HG03159 (cell line): ENCODE data around the gene GALNT18.

ENCODE experiments used
- ATAC-seq: cut with Tn5 transposase; IDR thresholded peaks from one replicate; pipeline ENCODE4 v1.9.1; 2021; ENCODE audit warnings: mild to moderate bottlenecking, moderate library complexity; ENCODE audit not compliant: unreplicated experiment

The GALNT18 gene

DNA sequence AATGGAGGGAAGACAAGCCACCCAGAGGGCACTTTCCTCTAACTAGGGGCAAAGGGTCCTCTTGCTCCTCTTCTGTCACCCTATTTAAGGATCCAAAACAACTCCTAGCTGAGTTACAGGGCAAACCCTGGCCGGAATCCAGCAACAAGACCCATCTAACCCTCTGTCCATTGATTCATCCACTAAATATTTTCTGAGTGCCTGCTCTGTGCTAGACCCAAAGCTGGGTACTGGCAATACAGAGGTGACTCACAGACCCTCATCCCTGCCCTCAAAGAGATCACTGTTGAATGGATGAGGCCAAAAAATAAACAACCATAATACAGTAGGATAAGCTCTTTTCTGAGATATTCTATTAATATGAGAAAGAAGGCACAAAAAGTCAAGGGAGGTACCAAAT is 4.3 kb upstream of the GALNT18 start:
- no peak for ATAC-seq

DNA sequence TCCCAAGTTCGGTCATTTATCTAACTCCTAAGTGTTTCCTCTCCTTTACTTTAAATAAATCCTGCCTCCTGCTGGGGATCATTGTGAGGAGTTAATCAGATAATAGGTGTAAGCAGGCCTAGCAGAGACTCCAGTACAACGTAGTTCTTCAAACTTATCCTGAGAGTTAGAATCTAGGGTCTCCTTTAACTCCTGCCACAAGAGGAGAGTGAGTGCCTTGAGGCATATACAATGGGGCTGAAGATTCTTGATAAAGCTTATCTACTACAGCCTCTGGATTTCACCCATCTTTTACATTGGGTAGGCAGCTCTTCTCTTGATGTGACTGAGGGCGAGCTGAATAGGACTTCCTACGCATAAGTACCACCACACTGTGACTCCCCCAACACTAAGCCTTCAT is 3.1 kb upstream of the GALNT18 start:
- ATAC-seq: no peak

DNA sequence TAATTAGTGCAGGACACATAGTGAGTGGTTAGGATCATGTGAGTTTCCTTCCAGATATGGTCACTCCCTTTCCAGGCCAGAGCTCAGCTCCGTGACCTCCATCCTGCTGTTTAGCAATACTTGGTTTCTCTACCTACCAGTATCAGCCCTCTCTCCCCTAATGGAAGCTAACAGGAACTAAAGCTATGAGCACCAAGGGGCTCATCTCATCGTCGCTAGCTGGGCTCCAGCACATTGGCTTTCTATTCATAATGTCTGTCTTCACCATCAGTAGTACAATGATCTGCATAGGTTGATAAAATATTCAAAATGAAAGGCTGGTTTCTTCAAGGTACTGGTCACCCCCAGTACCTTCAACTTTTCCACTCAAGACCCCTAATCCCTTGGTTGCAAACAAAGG is 2.4 kb upstream of the GALNT18 start:
- no peak for ATAC-seq

GRCh38 chr11:11622772-11623171 is 967 bp upstream of the GALNT18 start:
- no peak for ATAC-seq

DNA sequence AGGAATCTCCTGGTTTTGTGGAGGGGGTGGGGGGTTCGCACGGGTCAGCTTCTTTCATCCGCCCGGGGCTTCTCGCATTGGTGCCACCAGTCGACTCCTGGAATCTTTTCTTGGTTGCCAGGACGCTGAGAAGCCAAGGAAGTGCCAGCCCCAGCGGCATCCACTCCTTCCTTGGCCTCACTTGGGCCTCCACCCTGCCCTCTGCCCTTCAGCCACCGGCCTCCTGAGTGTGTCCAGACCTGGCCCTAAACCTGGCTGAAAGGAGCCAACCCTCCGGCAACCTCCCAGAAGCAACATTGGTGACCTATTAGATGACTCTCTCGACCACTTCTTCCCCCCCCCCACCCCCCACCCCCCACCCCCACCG is 518 bp upstream of the GALNT18 start:
- no peak for ATAC-seq

DNA sequence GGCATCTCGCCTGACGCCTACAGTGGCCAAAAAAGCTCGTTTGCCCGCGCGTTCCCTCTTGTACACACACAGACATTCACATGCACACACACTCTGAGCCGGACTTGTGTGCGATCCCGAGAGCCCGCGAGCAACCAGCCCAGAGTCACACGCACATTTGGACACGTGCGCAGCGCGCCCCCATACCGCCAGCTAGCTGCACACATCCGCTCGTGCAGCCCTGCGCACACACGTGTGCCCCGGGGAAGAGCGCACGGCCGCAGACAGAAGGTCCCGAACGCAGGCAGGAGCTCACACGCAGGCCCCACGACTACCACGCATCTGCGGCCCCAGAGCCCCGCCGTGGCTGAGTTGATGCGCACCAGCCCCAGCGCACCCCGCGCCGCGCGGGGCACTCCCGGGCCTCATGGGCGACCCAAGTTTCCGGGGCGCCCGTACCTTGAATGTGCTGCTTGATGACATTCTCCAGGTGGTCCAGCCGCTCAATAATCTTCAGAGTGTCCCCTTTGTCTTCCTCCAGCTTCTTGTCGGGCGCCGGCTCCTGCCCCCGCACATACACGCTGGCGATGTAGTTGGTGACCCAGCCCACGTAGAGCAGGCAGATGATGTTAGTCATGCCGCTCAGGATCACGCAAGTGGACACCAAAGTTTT is 758 bp downstream of the GALNT18 start:
- no peak for ATAC-seq

- no peak for ATAC-seq
Observed at GRCh38 chr11:11620173-11620920, 1.5 kb downstream of the GALNT18 start.

GRCh38 chr11:11618973-11619435 is 2.8 kb downstream of the GALNT18 start:
- no peak for ATAC-seq

DNA sequence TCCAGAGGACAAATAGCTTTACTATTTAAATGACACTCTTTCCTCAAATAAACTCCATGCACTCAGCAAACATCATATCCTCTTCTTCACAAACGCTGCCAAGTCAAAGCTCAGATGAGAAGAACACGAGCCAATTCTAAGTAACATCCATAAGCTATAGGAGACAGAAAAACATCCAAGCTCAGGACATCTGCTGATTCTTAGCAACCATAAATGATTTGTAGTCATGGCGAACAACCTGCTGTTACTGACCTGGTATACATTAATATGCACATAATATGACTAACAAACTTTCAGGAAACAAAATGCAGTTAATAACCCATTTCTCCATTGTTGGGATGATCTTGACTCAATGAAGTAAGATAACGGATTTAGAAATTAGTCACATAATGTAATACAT is 6.7 kb downstream of the GALNT18 start:
- ATAC-seq: no peak

GRCh38 chr11:11612439-11612838 is 9.4 kb downstream of the GALNT18 start:
- ATAC-seq: no peak

- ATAC-seq: no peak
Observed at GRCh38 chr11:11611381-11611780, 10.4 kb downstream of the GALNT18 start.

DNA sequence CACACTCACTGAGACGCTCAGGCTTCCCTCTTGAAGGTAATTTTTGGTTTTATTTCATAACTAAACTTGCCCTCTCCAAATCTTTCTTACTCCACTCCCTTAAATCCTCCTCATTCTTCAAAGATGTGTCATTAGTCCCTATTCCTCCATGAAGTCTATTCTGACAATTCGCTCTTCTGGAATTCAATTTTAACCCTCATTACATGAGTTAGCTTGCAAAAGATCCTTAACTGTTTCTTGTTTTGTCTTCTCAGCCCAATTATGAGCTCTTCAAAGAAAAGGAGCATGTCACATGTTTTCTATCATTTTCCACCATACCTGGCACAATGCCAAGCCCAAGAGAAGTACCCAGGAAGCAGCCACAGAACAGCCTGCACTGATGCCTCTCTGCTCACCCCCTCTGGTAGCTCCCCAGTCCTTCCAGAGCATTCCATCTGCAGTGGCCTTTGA is 13.0 kb downstream of the GALNT18 start:
- no peak for ATAC-seq

DNA sequence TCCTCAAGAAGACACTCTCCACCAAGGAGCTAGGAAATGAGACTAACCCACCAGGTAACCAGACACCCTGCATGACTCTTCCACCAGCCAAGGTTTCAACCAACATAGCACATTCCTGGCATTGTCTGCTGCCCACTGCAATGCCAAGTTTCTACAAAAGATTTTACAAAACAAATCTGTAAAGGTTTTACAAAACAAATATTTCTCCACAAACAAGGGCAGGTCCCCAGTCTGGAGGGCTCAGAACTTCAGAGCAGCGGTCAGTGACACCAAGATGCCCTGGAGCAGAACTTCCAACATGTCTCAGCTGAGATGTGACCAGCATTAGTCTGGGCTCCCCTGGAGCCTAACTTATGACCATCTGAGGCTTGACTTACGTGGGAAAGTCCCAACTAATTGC is 14.0 kb downstream of the GALNT18 start:
- no peak for ATAC-seq

DNA sequence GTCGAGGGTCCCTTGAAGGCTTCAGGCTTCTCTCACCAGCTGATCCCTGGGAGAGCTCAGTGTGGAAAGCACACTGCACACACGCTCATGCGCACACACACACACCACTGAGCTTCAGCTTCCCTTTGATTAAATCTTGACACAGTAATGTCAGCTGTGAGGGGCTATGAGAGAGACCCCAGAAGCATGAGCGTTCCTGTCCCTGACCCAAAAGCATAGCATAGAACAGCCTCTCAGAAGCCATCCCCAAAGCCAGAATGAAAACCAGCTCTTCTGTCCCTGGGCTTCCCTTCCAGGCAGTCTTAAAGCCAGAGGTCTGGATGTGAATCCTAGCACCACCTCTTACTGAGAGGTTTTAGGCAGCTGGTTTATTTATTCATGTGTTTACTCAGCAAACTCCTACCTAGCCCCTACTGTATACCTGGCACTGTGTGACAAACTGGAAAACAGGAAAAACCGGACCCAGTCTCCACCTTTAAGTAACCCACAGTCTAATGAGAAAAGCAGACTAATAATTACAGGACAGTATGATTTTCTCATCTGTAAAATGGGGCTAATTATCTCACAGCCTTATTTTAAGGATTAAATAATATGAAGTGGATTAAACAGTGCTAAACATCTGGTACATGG is 15.9 kb downstream of the GALNT18 start:
- ATAC-seq: no peak

- no peak for ATAC-seq
Observed at GRCh38 chr11:11605181-11605580, 16.6 kb downstream of the GALNT18 start.

- no peak for ATAC-seq
Observed at GRCh38 chr11:11604370-11604990, 17.3 kb downstream of the GALNT18 start.

GRCh38 chr11:11602011-11602410 is 19.8 kb downstream of the GALNT18 start:
- no peak for ATAC-seq

DNA sequence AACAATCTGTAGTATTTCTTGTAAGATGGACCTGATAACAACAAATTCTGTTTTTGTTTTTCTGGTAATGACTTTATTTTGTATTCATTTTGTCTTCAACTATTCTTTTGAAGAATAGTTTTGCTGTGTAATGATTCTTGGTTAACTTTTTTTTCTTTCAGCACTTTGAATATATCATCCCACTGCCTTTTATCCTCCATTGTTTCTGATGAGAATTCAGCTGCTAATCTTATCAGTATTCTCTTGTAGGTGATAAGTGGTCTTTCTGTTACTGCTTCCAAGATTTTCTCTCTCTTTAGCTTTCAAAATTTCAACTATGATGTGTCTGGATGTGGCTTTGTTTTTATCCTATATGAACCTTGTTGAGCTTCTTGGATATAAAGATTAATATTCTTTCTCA is 21.5 kb downstream of the GALNT18 start:
- ATAC-seq: no peak

DNA sequence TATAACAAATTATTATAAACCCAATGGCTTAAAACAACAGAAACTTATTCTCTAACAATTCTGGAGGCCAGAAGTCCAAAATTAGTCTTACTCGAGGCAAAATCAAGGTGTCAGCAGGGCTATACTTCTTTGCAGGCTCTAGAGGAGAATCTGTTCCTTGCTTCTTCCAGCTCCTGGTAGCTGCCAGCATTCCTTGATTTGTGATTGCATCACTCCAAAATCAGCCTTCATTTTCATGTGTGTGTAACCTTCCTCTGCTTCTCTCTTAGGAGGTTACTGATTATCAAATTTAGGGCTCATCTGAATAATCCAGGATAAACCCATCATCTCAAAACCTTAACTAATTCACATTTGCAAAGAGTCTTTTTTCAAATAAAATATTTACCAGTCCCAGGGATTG is 23.6 kb downstream of the GALNT18 start:
- ATAC-seq: no peak

DNA sequence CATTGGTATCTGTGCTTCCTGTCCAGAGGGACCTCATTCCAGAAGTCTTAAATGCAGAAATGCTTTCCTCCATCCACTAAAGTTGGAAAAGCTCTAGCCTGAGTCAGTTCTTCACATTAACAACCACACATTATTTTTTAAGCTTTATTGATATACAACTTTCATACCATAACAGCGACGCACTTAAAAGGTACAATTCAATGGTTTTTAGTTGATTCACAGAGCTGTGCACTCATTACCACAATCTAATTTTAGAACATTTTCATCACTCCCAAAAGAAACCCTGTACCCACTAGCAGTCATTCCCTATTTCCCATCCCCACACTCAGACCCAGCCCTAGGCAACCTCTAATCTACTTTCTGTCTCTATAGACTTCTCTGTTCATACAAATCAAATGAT is 27.6 kb downstream of the GALNT18 start:
- no peak for ATAC-seq

GRCh38 chr11:11592146-11592684 is 29.6 kb downstream of the GALNT18 start:
- ATAC-seq: no peak
